HG02885 (cell line): Measurements from ENCODE around the gene VTA1.
"Not testable (repeated sequence)": the region's sequence is repeated elsewhere in the genome, so short reads cannot be mapped to it uniquely, and the experiment has no call there.

Experiments
- ATAC-seq: cut with Tn5 transposase; IDR thresholded peaks from one replicate; pipeline ENCODE4 v1.9.1; 2021; ENCODE audit warnings: mild to moderate bottlenecking; ENCODE audit not compliant: unreplicated experiment, poor library complexity

VTA1 gene, protein sequence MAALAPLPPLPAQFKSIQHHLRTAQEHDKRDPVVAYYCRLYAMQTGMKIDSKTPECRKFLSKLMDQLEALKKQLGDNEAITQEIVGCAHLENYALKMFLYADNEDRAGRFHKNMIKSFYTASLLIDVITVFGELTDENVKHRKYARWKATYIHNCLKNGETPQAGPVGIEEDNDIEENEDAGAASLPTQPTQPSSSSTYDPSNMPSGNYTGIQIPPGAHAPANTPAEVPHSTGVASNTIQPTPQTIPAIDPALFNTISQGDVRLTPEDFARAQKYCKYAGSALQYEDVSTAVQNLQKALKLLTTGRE

DNA sequence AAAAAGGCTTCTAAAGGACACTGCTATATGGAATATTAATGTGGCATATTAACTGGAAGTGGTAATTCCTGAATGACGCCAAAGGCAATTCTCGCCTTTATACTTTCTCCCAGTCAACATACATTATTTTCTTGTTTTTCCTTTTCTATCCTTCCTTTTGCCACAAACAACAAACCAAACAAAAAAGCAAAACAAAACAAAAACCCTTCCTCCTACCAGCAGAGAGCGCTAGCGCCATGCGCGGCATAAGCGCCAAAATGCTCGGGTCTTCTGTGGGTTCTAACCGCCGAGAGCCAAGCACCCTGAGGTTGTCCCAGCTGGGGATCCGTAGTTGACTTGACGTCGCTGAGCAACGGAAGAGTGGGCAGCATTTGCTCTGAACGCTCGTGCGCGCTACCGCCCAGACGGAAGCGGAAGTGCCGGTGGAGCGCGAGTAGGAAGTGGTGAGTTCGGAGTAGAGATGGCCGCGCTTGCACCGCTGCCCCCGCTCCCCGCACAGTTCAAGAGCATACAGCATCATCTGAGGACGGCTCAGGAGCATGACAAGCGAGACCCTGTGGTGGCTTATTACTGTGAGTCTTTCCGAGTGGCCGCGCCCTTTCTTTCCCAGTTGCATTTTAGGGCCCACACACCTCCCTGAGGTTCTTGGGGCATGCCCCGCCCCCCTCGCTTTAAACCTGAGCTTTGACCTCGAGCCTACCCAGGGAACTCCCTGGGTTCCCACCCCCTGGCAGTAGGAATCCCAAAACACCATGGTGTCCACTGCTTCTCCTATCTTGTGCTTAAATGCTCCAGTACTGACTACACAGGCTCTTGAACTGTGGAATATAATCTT is at the start of gene VTA1, which contains the start of gene NMBR:
TSS of gene VTA1 (plus strand) at position 436 of the 835 bp plus-strand sequence. CDS start at position 461, 25 bp downstream.
TSS of gene NMBR (minus strand) at position 295 of the 835 bp plus-strand sequence. CDS start 58,464 bp downstream, outside the sequence.
- ATAC-seq: peak; percentile 100

DNA sequence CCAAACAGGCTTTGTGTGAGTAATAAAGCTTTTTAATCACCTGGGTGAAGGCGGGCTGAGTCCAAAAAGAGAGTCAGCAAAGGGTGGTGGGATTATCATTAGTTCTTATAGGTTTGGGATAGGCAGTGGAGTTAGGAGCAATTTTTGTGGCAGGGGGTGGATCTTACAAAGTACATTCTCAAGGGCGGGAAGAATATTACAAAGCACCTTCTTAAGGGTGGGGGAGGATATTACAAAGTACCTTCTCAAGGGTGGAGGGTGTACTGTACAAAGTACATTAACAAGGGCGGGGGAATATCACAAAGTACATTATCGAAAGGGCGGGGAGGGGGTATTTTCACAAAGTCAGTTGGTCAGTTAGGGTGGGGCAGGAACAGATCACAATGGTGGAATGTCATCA is 42.2 kb upstream of the VTA1 start:
- ATAC-seq: not testable (repeated sequence)

- not testable (repeated sequence) for ATAC-seq
Observed at GRCh38 chr6:142110820-142111219, 36.2 kb upstream of the VTA1 start.

DNA sequence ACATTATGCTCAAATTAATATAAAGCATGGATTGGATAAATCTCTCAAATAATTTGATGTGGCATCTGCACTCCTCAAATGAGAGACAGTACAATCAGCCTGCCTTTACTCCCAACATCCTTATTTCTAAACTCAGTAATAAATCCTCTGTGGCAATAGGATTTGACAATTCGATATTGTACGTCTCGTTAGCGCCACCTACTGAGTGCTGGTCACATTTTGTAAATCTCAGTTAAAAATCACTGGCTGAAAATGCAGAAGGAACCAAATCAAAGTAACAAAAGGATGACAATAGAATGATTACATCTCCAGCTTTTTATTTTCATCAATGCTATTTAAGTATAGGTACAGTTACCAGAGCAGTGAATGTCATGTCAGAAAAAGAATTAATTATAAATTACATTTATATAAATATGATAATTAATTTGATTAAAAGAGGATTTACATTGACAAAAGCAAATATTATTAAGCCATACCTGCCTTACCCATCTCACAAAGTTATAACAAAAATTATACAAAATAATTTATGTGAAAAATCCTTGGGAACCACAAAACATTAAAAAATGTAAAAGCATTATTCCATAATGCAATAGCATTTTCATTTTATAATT is 34.5 kb upstream of the VTA1 start:
- peak; percentile 73 for ATAC-seq

GRCh38 chr6:142117366-142117765 is 29.7 kb upstream of the VTA1 start:
- ATAC-seq: no peak

- no peak for ATAC-seq
Observed at GRCh38 chr6:142118328-142118727, 28.7 kb upstream of the VTA1 start.

DNA sequence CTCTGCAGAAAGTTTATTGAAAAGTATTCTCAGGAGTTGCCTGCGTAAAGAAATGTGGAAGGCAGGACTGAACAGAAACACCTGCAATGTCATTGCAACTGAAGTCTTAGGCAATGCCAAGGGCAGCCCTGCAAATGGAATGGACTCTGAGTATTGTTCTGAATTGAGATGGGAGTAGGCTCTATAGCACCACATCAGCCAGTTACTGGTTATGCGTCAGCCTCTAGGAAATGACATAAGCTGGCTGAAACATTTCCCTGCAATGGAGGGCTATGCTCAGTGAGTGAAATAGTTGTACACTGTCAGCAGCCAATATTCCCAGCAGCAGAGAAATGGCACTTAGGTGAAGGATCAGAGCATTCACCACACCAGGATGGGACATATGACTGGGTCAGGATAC is 28.1 kb upstream of the VTA1 start:
- no peak for ATAC-seq

GRCh38 chr6:142121342-142121741 is 25.7 kb upstream of the VTA1 start:
- ATAC-seq: no peak

DNA sequence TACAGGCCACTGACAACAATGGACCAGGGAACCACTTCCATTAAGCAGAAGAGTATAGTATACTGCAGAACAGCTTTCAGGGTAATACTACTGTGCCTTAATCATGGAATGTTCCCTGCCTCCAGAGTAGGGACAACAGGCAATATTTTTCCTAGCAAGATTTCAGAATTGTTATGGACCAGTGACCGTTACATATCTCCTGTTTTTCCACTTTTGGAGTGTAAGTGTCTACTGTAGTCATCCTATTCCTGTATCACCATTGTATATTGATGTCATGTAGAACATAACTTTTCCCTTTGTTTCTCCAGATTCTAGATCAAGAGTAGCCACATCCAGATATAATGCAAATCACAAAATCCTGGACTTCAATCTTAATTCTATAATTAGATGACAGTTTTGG is 16.2 kb upstream of the VTA1 start:
- no peak for ATAC-seq

- no peak for ATAC-seq
Observed at GRCh38 chr6:142132625-142133024, 14.4 kb upstream of the VTA1 start, which contains the start of gene GJE1. TSS of gene GJE1 (plus strand) at chr6:142132925. CDS start at chr6:142133159, 234 bp downstream.

DNA sequence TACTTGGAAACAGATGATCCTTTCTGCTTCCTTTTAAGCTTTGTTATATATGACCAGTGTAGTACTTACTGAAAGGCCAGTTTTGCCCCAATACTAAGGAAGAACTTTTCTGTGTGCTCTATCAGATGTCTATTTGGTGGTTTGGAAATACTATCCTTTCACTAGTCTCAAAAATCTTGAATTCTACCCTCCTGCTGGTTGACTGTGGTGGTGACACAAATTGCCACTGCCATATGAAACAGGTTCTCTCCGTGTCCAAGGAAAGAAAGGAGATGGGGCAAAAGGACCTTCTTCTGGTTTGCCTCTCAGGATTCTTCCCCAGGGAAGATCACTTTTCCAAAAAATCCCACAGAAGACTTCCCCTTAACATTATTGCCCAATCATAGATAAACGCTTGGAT is 8.2 kb upstream of the VTA1 start:
- no peak for ATAC-seq

DNA sequence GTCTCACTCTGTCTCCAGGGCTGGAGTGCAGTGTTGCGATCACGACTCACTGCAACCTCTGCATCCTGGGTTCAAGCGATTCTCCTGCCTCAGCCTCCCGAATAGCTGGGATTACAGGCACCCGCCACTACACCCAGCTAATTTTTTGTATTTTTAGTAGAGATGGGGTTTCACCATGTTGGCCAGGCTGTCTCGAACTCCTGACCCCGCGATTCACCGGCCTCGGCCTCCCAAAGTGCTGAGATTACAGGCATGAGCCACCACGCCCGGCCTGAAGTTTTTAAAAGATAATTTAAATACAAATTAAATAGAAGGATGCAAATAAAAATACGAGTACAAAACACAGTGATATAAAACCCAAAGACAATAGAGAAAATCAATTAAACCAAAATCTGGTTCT is 5.5 kb upstream of the VTA1 start:
- ATAC-seq: not testable (repeated sequence)

GRCh38 chr6:142152746-142153145 is 5.7 kb downstream of the VTA1 start:
- no peak for ATAC-seq

- no peak for ATAC-seq
Observed at GRCh38 chr6:142153196-142153595, 6.1 kb downstream of the VTA1 start.

DNA sequence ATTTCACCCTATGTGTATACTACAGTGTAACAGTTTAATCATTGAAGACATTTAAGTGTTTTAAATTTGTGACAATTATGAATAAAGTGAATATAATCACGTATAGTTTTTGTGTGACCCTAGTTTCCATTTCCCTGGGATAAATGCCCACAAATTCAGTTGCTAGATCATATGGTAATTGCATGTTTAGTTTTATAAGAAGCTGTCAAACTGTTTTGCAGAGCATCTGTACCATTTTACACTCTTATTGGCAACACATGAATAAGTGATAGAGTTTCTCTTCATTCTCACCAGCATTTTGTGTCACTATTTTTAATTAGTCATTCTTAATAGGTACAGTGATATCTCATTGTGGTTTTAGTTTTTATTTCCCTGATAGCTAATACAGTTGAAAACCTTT is 7.3 kb downstream of the VTA1 start:
- ATAC-seq: no peak

DNA sequence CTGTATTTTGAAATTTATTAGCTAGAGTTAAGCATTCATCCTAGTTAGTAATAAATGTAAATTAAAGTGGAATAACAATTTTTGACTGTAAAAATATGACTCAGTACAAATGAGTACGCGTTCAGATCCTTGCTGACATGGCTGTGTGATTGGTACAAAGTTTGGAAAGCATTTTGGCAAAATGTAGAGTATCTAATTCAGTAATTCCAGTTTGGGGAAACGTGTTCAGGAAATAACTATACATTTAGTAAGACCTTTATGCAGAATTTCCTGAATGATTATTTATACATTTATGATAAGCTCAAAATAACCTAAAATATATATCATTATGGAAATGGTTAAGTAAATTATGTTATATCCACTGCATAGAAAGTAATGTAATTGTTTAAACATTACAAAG is 8.0 kb downstream of the VTA1 start:
- no peak for ATAC-seq

- peak; percentile 52 for ATAC-seq
Observed at GRCh38 chr6:142155895-142156757, 9.1 kb downstream of the VTA1 start.

DNA sequence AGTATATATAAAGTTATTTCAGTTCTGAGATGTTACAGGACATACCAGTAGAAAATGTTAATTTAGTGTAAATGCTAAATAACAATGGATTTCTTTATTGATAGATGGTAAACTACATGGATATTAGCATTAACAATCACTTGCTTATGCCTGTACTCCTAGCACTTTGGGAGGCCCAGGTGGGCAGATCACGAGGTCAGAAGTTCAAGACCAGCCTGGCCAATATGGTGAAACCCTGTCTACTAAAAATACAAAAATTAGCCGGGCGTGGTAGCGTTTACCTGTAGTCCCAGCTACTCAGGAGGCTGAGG is 9.7 kb downstream of the VTA1 start:
- ATAC-seq: not testable (repeated sequence)

- no peak for ATAC-seq
Observed at GRCh38 chr6:142162780-142163179, 15.7 kb downstream of the VTA1 start.

DNA sequence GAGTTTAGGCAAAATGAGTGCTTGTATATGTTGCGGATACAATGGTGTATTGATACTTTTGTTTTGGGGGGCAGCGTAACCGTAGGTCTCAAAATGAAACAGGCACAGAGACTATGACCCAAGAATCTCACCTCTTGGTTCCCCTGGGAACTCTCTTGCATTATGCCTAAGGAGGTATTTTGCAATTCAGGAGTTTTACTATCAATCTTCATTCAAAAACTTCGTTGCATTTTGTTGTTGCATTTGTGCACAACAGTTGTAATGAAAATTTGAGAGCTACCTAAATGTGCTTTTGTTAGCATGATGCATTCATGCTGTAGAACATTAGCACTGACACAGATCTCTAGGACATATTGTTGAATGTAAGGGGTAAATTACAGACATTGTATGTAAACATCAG is 18.2 kb downstream of the VTA1 start:
- ATAC-seq: no peak
